Measurements from ENCODE around the gene SULT1B1.

Gene SULT1B1

DNA sequence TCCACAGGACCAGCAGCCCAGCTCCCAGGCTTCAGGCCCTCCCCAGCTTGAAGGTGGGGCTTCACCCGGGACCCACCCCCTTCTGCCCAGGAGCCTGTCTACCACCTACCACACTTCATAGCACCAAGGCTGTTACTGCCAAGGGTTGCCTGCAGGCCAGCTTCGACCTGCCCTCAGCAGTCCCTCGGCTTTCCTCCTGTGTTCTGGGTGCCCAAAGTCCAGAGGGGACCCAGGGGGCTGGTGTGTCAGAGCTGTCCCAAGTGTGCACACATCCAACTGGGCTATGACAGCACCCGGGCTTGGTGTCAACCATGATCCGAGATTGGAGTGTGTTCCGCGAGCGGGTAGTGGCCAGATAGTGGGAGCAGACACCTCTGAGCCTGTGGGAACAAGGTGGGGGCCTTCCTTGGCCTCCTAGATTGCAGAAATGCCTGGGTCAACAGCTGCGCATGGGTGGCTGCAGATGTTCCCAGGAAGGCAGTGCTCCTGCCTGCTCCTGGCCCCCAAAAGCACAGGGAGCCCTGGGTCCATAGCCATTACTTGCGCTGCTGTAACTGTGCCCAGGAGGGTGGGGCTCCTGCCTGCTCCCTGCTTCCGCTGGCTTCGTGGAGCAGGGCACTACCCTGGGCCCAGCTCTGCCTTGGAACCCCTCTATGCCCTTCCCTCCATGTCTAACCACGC, 16.8 kb downstream of the SULT1B1 start:
- Histone ChIP-seq H3K9ac (ENCODE audit: low read length) (no peak overlapping the region), H2AFZ (ENCODE audit: low read depth, low read length) (no peak overlapping the region), H3K79me2 (ENCODE audit: low read length) (no peaks in the 10 kb centered on the region), H3K4me2 (ENCODE audit: low read length) (no peak overlapping the region), H3K9me3 (ENCODE audit: insufficient read depth, low read length) (no peaks in the 10 kb centered on the region), H3K36me3 (replicated peaks; ENCODE audit: low read depth, low read length) (no peaks in the 10 kb centered on the region), H3K27ac (ENCODE audit: low read length) (no peak overlapping the region), H3K4me1 (ENCODE audit: low read length) (no peaks in the 10 kb centered on the region), H3K4me3 (ENCODE audit: low read length) (no peak overlapping the region), H3K27me3 (ENCODE audit: low read depth, low read length) (no peaks in the 10 kb centered on the region), H4K20me1 (ENCODE audit: insufficient read depth, low read length) (no peaks in the 10 kb centered on the region)
- TF ChIP-seq, protein P1, sequence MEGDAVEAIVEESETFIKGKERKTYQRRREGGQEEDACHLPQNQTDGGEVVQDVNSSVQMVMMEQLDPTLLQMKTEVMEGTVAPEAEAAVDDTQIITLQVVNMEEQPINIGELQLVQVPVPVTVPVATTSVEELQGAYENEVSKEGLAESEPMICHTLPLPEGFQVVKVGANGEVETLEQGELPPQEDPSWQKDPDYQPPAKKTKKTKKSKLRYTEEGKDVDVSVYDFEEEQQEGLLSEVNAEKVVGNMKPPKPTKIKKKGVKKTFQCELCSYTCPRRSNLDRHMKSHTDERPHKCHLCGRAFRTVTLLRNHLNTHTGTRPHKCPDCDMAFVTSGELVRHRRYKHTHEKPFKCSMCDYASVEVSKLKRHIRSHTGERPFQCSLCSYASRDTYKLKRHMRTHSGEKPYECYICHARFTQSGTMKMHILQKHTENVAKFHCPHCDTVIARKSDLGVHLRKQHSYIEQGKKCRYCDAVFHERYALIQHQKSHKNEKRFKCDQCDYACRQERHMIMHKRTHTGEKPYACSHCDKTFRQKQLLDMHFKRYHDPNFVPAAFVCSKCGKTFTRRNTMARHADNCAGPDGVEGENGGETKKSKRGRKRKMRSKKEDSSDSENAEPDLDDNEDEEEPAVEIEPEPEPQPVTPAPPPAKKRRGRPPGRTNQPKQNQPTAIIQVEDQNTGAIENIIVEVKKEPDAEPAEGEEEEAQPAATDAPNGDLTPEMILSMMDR (IDR thresholded peaks at IDR 0.05; ENCODE audit: low read depth, low read length): no peak
- no peak for TF ChIP-seq EZH2phosphoT487 (IDR thresholded peaks at IDR 0.05; ENCODE audit: low read depth)

- Histone ChIP-seq H3K4me3 (ENCODE audit: low read length) (no peak overlapping the region), H3K9me3 (ENCODE audit: insufficient read depth, low read length) (no peaks in the 10 kb centered on the region), H3K27me3 (ENCODE audit: low read depth, low read length) (no peaks in the 10 kb centered on the region), H3K9ac (ENCODE audit: low read length) (no peak overlapping the region), H4K20me1 (ENCODE audit: insufficient read depth, low read length) (no peaks in the 10 kb centered on the region), H3K36me3 (replicated peaks; ENCODE audit: low read depth, low read length) (no peaks in the 10 kb centered on the region), H3K27ac (ENCODE audit: low read length) (no peak overlapping the region), H3K79me2 (ENCODE audit: low read length) (no peaks in the 10 kb centered on the region), H2AFZ (ENCODE audit: low read depth, low read length) (no peak overlapping the region), H3K4me1 (ENCODE audit: low read length) (no peaks in the 10 kb centered on the region), H3K4me2 (ENCODE audit: low read length) (no peak overlapping the region)
- TF ChIP-seq, protein P1 (IDR thresholded peaks at IDR 0.05; ENCODE audit: low read depth, low read length): no peak
- TF ChIP-seq EZH2phosphoT487 (IDR thresholded peaks at IDR 0.05; ENCODE audit: low read depth): no peak
These were observed 17.8 kb downstream of the SULT1B1 start for GRCh38 chr4:69742596-69742995.

DNA sequence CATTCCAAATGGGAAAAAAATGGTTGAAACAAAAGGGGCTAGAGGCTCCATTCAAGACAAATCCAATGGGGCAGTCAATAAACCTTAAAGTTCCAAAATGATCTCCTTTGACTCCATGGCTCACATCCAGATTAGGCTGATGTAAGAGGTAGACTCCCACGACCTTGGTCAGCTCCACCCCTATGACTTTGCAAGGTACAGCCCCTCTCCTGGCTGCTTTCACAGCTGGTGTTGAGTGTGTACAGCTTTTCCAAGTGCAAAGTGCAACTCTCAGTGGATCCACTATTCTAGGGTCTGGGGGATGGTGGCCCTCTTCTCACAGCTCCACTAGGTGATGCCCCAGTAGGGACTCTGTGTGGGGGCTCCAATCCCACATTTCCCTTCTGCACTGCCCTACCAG, 21.5 kb downstream of the SULT1B1 start:
- H3K27ac ChIP-seq (ENCODE audit: low read length): no peak overlapping the region
- H3K4me1 ChIP-seq (ENCODE audit: low read length): no peaks in the 10 kb centered on the region
- no peaks in the 10 kb centered on the region for H4K20me1 ChIP-seq (ENCODE audit: insufficient read depth, low read length)
- H3K36me3 ChIP-seq (replicated peaks; ENCODE audit: low read depth, low read length): no peaks in the 10 kb centered on the region
- no peaks in the 10 kb centered on the region for H3K79me2 ChIP-seq (ENCODE audit: low read length)
- H3K4me3 ChIP-seq (ENCODE audit: low read length): no peak overlapping the region
- TF ChIP-seq EZH2phosphoT487 (IDR thresholded peaks at IDR 0.05; ENCODE audit: low read depth): no peak
- TF ChIP-seq, protein P1 (IDR thresholded peaks at IDR 0.05; ENCODE audit: low read depth, low read length): no peak
- no peaks in the 10 kb centered on the region for H3K9me3 ChIP-seq (ENCODE audit: insufficient read depth, low read length)
- no peak overlapping the region for H3K4me2 ChIP-seq (ENCODE audit: low read length)
- no peaks in the 10 kb centered on the region for H3K27me3 ChIP-seq (ENCODE audit: low read depth, low read length)
- H2AFZ ChIP-seq (ENCODE audit: low read depth, low read length): no peak overlapping the region
- no peak overlapping the region for H3K9ac ChIP-seq (ENCODE audit: low read length)

DNA sequence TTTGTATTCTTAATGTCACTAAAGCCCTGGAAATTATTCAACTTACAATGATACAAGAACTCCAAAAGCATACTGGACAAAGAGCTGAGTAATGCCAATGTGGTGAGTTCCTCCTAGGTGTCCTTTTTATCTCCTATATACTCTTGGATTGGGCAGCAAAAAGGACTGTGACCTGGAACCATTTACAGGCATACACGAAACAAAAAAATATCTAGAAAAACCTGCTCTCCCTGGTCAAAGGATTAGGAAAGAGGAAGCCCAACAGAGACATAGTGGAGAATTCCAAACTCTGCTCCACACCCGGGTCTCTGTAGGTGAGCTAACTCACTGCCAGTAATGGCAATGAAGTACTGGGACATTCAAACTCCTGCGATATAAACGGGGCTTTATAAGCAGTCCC, 25.3 kb downstream of the SULT1B1 start:
- Histone ChIP-seq H3K36me3 (replicated peaks; ENCODE audit: low read depth, low read length) (no peaks in the 10 kb centered on the region), H4K20me1 (ENCODE audit: insufficient read depth, low read length) (no peaks in the 10 kb centered on the region), H3K79me2 (ENCODE audit: low read length) (no peaks in the 10 kb centered on the region), H2AFZ (ENCODE audit: low read depth, low read length) (no peak overlapping the region), H3K4me1 (ENCODE audit: low read length) (no peaks in the 10 kb centered on the region), H3K9me3 (ENCODE audit: insufficient read depth, low read length) (no peaks in the 10 kb centered on the region), H3K4me3 (ENCODE audit: low read length) (no peak overlapping the region), H3K27me3 (ENCODE audit: low read depth, low read length) (no peaks in the 10 kb centered on the region), H3K9ac (ENCODE audit: low read length) (no peak overlapping the region), H3K4me2 (ENCODE audit: low read length) (no peak overlapping the region), H3K27ac (ENCODE audit: low read length) (no peak overlapping the region)
- TF ChIP-seq, protein P1 (IDR thresholded peaks at IDR 0.05; ENCODE audit: low read depth, low read length): no peak
- TF ChIP-seq EZH2phosphoT487 (IDR thresholded peaks at IDR 0.05; ENCODE audit: low read depth): no peak

Measured in OCI-LY3 (cell line).